GM23248 (cell line): Measurements from ENCODE around the gene SYTL2.

ENCODE experiments used
- EZH2 ChIP-seq: fragments of 200-600 bp; sonication (generic); IDR thresholded peaks from 2 replicates; pipeline ENCODE4 v1.6.1; 2018; ENCODE audit warnings: antibody characterized with exemption, mild to moderate bottlenecking; ENCODE audit not compliant: insufficient read depth, poor library complexity, severe bottlenecking
- EZH2phosphoT487 ChIP-seq: fragments of 200-600 bp; sonication (generic); IDR thresholded peaks from 2 replicates; pipeline ENCODE4 v1.6.1; 2018; ENCODE audit warnings: antibody characterized with exemption, moderate library complexity, mild to moderate bottlenecking, low read depth; ENCODE audit not compliant: insufficient read depth

DNA sequence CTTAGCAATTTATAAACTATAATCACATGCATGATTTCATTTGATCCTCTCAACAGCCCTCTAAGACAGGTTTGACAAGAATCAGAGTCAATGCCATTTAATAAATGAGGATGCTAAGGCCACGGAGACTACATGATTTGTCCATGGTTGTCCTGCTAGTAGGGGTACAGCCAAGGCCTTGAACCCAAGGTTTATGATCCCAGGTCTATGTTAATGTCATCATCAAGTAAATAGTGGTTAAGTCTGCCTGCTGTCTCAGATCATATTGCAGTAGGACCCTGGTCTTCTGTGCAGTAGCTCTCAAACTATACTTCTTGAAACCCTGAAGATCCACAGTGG lies 17.7 kb upstream of the SYTL2 start:
- TF ChIP-seq EZH2phosphoT487, result no peak
- no peak for TF ChIP-seq EZH2
